WTC11 (cell line): Measurements from ENCODE around the gene CCSER1. TPM values are rescaled to one million over a fixed set of nuclear protein-coding genes. Genes with fewer than 3 reads are reported as not detected.

Experiments
- ATAC-seq: fragments of 200-7000 bp; cut with Tn5 transposase; 2 replicates; pipeline ENCODE4 v1.10.0; 2021; ENCODE audit warnings: mild to moderate bottlenecking, moderate library complexity
- CTCF ChIA-PET: fragments of 300-600 bp; sonication (Branson Sonifier 250); formaldehyde crosslinking; loops from one replicate; lab custom pipeline; 2021; ENCODE audit warnings: antibody characterized with exemption; lab: Charles Lee
- POLR2A ChIA-PET: fragments of 350-600 bp; sonication (Branson Sonifier 250); formaldehyde crosslinking; loops from one replicate; lab custom pipeline; 2021; ENCODE audit warnings: antibody characterized with exemption; lab: Charles Lee
- DNase-seq: peaks from one replicate; pipeline ENCODE4 v3.0.0; 2021; ENCODE audit warnings: low spot score
- H3K27ac Mint-ChIP-seq: 2 replicates; pipeline ENCODE4 v1.8.0; 2021; ENCODE audit warnings: mixed read lengths
- H3K27me3 Mint-ChIP-seq: 2 replicates; pipeline ENCODE4 v1.8.0; 2021; ENCODE audit warnings: low read depth, mild to moderate bottlenecking, moderate library complexity, mixed read lengths
- H3K36me3 Mint-ChIP-seq: 2 replicates; pipeline ENCODE4 v1.8.0; 2021; ENCODE audit warnings: mixed read lengths
- H3K4me1 Mint-ChIP-seq: 2 replicates; pipeline ENCODE4 v1.8.0; 2022; ENCODE audit warnings: mixed read lengths
- H3K4me3 Mint-ChIP-seq: 2 replicates; pipeline ENCODE4 v1.8.0; 2021; ENCODE audit warnings: mild to moderate bottlenecking, moderate library complexity, mixed read lengths
- H3K9me3 Mint-ChIP-seq: 2 replicates; pipeline ENCODE4 v1.8.0; 2021; ENCODE audit warnings: mixed read lengths
- ATF1 ChIP-seq: sonication (generic); formaldehyde crosslinking; IDR thresholded peaks from 2 replicates; pipeline ENCODE4 v1.8.1; 2023; ENCODE audit warnings: mild to moderate bottlenecking, moderate library complexity, missing genetic modification reagents
- CBFB ChIP-seq: sonication (generic); formaldehyde crosslinking; IDR thresholded peaks from 2 replicates; pipeline ENCODE4 v1.8.1; 2022; ENCODE audit warnings: mild to moderate bottlenecking, low read depth, missing genetic modification reagents
- ELF4 ChIP-seq: sonication (generic); formaldehyde crosslinking; IDR thresholded peaks from 2 replicates; pipeline ENCODE4 v1.8.1; 2022; ENCODE audit warnings: low read depth, mild to moderate bottlenecking, moderate library complexity, missing genetic modification reagents
- FOXP1 ChIP-seq: sonication (generic); formaldehyde crosslinking; IDR thresholded peaks from 2 replicates; pipeline ENCODE4 v1.8.0; 2022; ENCODE audit warnings: missing genetic modification reagents, mild to moderate bottlenecking, moderate library complexity, borderline replicate concordance
- JAZF1 ChIP-seq: fragments of 250-450 bp; sonication (Bioruptor Pico); IDR thresholded peaks from 2 replicates; pipeline ENCODE4 v1.9.0; 2021; ENCODE audit warnings: moderate library complexity, mild to moderate bottlenecking, inconsistent platforms
- KAT7 ChIP-seq: sonication (generic); formaldehyde crosslinking; IDR thresholded peaks from 2 replicates; pipeline ENCODE4 v1.8.1; 2023; ENCODE audit warnings: missing genetic modification reagents, mild to moderate bottlenecking, borderline replicate concordance
- NR3C1 ChIP-seq: sonication (generic); formaldehyde crosslinking; conservative IDR thresholded peaks from 2 replicates; pipeline ENCODE4 v1.8.1; 2023; ENCODE audit warnings: low read depth, mild to moderate bottlenecking, missing genetic modification reagents
- PRRX2 ChIP-seq: fragments of 250-450 bp; sonication (Bioruptor Pico); IDR thresholded peaks from 2 replicates; pipeline ENCODE4 v1.8.0; 2021; ENCODE audit warnings: mild to moderate bottlenecking
- SMAD3 ChIP-seq: sonication (generic); formaldehyde crosslinking; IDR thresholded peaks from 2 replicates; pipeline ENCODE4 v1.8.0; 2022; ENCODE audit warnings: missing genetic modification reagents, mild to moderate bottlenecking, borderline replicate concordance
- TEAD1 ChIP-seq: sonication (generic); formaldehyde crosslinking; IDR thresholded peaks from 2 replicates; pipeline ENCODE4 v1.8.0; 2022; ENCODE audit warnings: mild to moderate bottlenecking, missing genetic modification reagents
- ZNF138 ChIP-seq: sonication (generic); formaldehyde crosslinking; conservative IDR thresholded peaks from 2 replicates; pipeline ENCODE4 v1.8.1; 2022; ENCODE audit warnings: mild to moderate bottlenecking, moderate library complexity, missing genetic modification reagents
- ZNF263 ChIP-seq: sonication (generic); formaldehyde crosslinking; IDR thresholded peaks from 2 replicates; pipeline ENCODE4 v1.8.1; 2022; ENCODE audit warnings: low read depth, mild to moderate bottlenecking, moderate library complexity, missing genetic modification reagents
- ZNF671 ChIP-seq: fragments of 250-450 bp; sonication (Bioruptor Pico); IDR thresholded peaks from 2 replicates; pipeline ENCODE4 v1.8.0; 2021; ENCODE audit warnings: mild to moderate bottlenecking
- total RNA-seq: library from RNA; stranded (reverse); gene quantifications from 3 replicates; pipeline ENCODE4 v1.2.3, GENCODE V29; 2021
- TF ChIP-seq, protein P1 (sequence below): sonication (generic); formaldehyde crosslinking; conservative IDR thresholded peaks from 2 replicates; pipeline ENCODE4 v1.8.1; 2023; ENCODE audit warnings: mild to moderate bottlenecking, low read depth, missing genetic modification reagents, moderate library complexity
- TF ChIP-seq, protein P2 (sequence below): sonication (generic); formaldehyde crosslinking; IDR thresholded peaks from 2 replicates; pipeline ENCODE4 v1.8.0; 2022; ENCODE audit warnings: missing genetic modification reagents
- TF ChIP-seq, protein P3 (sequence below): sonication (generic); formaldehyde crosslinking; IDR thresholded peaks from 2 replicates; pipeline ENCODE4 v1.8.0; 2022; ENCODE audit warnings: mild to moderate bottlenecking, missing genetic modification reagents
- TF ChIP-seq, protein P4 (sequence below): fragments of 250-450 bp; sonication (Bioruptor Pico); IDR thresholded peaks from 2 replicates; pipeline ENCODE4 v1.9.0; 2021; ENCODE audit warnings: moderate library complexity, mild to moderate bottlenecking, inconsistent platforms, borderline replicate concordance
- TF ChIP-seq, protein P5 (sequence below): sonication (generic); formaldehyde crosslinking; IDR thresholded peaks from 2 replicates; pipeline ENCODE4 v1.8.0; 2023; ENCODE audit warnings: missing genetic modification reagents, mild to moderate bottlenecking, borderline replicate concordance
- TF ChIP-seq, protein P6 (sequence below): sonication (generic); formaldehyde crosslinking; IDR thresholded peaks from 2 replicates; pipeline ENCODE4 v1.8.0; 2022; ENCODE audit warnings: mild to moderate bottlenecking, missing genetic modification reagents
- TF ChIP-seq, protein P7 (sequence below): fragments of 250-450 bp; sonication (Bioruptor Pico); IDR thresholded peaks from 2 replicates; pipeline ENCODE4 v1.9.0; 2021; ENCODE audit warnings: mild to moderate bottlenecking

The CCSER1 gene
- total RNA-seq, 1 experiment from 2014 or later: 0.87 TPM

DNA sequence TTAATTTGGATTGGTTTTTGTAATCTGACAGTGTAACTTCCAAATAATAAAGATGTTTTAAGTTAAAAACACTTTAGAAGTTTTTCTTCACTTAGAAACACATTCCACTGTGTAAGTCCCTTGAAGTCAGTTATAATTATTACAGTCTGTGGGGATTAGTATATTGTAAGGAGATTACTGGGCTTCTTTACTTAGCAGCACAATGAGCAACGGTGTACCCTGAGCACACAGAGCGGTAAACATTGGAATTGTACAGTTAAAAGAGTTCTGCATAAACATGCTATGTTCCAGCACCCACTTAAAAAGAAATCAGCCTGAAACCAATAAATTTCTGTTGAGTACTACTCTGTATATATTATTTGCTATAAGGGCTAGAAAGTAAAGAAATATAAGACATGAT, 44.3 kb downstream of the CCSER1 start (continued):
- TF ChIP-seq, protein P1, sequence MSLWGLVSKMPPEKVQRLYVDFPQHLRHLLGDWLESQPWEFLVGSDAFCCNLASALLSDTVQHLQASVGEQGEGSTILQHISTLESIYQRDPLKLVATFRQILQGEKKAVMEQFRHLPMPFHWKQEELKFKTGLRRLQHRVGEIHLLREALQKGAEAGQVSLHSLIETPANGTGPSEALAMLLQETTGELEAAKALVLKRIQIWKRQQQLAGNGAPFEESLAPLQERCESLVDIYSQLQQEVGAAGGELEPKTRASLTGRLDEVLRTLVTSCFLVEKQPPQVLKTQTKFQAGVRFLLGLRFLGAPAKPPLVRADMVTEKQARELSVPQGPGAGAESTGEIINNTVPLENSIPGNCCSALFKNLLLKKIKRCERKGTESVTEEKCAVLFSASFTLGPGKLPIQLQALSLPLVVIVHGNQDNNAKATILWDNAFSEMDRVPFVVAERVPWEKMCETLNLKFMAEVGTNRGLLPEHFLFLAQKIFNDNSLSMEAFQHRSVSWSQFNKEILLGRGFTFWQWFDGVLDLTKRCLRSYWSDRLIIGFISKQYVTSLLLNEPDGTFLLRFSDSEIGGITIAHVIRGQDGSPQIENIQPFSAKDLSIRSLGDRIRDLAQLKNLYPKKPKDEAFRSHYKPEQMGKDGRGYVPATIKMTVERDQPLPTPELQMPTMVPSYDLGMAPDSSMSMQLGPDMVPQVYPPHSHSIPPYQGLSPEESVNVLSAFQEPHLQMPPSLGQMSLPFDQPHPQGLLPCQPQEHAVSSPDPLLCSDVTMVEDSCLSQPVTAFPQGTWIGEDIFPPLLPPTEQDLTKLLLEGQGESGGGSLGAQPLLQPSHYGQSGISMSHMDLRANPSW (CRISPR knock-in tag): no peak

DNA sequence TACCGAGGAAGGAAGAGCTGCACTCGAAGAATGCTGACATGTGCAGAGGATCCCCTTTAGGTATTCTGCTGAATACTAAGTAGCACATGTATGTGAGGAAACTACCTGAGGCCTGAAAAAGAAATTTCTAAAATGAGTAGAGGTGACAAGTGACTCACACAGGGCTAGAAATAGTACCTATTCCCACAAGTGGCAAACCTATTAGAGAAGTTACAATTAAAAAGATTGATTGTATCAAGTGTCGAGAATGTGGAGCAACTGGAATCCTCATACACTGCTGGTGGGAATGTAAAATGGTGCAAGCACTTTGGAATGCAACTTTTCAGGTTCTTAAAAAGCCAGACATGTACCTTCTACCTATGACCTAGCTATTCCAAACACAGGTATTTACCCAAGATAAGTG, 47.4 kb downstream of the CCSER1 start:
- no peak for ATAC-seq
- no peak overlapping the region; the same call in 1 of the 2 replicates for H3K27ac Mint-ChIP-seq
- H3K9me3 Mint-ChIP-seq: peaks cover 7% of the 10 kb centered on the region
- H3K36me3 Mint-ChIP-seq: no peaks in the 10 kb centered on the region
- no peak overlapping the region for H3K4me3 Mint-ChIP-seq
- H3K4me1 Mint-ChIP-seq: peaks cover 3% of the 10 kb centered on the region
- CTCF ChIA-PET: no interaction called here
- H3K27me3 Mint-ChIP-seq: no peaks in the 10 kb centered on the region
- no peak for DNase-seq
- POLR2A ChIA-PET: no interaction called here
- TF ChIP-seq, protein P2, sequence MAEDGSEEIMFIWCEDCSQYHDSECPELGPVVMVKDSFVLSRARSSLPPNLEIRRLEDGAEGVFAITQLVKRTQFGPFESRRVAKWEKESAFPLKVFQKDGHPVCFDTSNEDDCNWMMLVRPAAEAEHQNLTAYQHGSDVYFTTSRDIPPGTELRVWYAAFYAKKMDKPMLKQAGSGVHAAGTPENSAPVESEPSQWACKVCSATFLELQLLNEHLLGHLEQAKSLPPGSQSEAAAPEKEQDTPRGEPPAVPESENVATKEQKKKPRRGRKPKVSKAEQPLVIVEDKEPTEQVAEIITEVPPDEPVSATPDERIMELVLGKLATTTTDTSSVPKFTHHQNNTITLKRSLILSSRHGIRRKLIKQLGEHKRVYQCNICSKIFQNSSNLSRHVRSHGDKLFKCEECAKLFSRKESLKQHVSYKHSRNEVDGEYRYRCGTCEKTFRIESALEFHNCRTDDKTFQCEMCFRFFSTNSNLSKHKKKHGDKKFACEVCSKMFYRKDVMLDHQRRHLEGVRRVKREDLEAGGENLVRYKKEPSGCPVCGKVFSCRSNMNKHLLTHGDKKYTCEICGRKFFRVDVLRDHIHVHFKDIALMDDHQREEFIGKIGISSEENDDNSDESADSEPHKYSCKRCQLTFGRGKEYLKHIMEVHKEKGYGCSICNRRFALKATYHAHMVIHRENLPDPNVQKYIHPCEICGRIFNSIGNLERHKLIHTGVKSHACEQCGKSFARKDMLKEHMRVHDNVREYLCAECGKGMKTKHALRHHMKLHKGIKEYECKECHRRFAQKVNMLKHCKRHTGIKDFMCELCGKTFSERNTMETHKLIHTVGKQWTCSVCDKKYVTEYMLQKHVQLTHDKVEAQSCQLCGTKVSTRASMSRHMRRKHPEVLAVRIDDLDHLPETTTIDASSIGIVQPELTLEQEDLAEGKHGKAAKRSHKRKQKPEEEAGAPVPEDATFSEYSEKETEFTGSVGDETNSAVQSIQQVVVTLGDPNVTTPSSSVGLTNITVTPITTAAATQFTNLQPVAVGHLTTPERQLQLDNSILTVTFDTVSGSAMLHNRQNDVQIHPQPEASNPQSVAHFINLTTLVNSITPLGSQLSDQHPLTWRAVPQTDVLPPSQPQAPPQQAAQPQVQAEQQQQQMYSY (CRISPR knock-in tag): no peak
- TF ChIP-seq SMAD3 (CRISPR knock-in tag): no peak
- no peak for TF ChIP-seq ELF4 (CRISPR knock-in tag)
- no peak for TF ChIP-seq ATF1 (CRISPR knock-in tag)
- TF ChIP-seq PRRX2: no peak
- no peak for TF ChIP-seq ZNF671 (CRISPR knock-in tag)
- no peak for TF ChIP-seq CBFB (CRISPR knock-in tag)
- no peak for TF ChIP-seq ZNF263 (CRISPR knock-in tag)
- TF ChIP-seq, protein P3, sequence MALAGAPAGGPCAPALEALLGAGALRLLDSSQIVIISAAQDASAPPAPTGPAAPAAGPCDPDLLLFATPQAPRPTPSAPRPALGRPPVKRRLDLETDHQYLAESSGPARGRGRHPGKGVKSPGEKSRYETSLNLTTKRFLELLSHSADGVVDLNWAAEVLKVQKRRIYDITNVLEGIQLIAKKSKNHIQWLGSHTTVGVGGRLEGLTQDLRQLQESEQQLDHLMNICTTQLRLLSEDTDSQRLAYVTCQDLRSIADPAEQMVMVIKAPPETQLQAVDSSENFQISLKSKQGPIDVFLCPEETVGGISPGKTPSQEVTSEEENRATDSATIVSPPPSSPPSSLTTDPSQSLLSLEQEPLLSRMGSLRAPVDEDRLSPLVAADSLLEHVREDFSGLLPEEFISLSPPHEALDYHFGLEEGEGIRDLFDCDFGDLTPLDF (CRISPR knock-in tag): no peak
- TF ChIP-seq KAT7 (CRISPR knock-in tag): no peak
- no peak for TF ChIP-seq ZNF138 (CRISPR knock-in tag)
- TF ChIP-seq, protein P4, sequence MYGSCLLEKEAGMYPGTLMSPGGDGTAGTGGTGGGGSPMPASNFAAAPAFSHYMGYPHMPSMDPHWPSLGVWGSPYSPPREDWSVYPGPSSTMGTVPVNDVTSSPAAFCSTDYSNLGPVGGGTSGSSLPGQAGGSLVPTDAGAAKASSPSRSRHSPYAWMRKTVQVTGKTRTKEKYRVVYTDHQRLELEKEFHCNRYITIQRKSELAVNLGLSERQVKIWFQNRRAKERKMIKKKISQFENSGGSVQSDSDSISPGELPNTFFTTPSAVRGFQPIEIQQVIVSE (CRISPR knock-in tag): no peak
- no peak for TF ChIP-seq NR3C1 (CRISPR knock-in tag)
- no peak for TF ChIP-seq JAZF1 (CRISPR knock-in tag)
- TF ChIP-seq, protein P5, sequence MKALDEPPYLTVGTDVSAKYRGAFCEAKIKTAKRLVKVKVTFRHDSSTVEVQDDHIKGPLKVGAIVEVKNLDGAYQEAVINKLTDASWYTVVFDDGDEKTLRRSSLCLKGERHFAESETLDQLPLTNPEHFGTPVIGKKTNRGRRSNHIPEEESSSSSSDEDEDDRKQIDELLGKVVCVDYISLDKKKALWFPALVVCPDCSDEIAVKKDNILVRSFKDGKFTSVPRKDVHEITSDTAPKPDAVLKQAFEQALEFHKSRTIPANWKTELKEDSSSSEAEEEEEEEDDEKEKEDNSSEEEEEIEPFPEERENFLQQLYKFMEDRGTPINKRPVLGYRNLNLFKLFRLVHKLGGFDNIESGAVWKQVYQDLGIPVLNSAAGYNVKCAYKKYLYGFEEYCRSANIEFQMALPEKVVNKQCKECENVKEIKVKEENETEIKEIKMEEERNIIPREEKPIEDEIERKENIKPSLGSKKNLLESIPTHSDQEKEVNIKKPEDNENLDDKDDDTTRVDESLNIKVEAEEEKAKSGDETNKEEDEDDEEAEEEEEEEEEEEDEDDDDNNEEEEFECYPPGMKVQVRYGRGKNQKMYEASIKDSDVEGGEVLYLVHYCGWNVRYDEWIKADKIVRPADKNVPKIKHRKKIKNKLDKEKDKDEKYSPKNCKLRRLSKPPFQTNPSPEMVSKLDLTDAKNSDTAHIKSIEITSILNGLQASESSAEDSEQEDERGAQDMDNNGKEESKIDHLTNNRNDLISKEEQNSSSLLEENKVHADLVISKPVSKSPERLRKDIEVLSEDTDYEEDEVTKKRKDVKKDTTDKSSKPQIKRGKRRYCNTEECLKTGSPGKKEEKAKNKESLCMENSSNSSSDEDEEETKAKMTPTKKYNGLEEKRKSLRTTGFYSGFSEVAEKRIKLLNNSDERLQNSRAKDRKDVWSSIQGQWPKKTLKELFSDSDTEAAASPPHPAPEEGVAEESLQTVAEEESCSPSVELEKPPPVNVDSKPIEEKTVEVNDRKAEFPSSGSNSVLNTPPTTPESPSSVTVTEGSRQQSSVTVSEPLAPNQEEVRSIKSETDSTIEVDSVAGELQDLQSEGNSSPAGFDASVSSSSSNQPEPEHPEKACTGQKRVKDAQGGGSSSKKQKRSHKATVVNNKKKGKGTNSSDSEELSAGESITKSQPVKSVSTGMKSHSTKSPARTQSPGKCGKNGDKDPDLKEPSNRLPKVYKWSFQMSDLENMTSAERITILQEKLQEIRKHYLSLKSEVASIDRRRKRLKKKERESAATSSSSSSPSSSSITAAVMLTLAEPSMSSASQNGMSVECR (CRISPR knock-in tag): no peak
- TF ChIP-seq, protein P6, sequence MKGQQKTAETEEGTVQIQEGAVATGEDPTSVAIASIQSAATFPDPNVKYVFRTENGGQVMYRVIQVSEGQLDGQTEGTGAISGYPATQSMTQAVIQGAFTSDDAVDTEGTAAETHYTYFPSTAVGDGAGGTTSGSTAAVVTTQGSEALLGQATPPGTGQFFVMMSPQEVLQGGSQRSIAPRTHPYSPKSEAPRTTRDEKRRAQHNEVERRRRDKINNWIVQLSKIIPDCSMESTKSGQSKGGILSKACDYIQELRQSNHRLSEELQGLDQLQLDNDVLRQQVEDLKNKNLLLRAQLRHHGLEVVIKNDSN: no peak
- TF ChIP-seq FOXP1: no peak
- TF ChIP-seq, protein P7, sequence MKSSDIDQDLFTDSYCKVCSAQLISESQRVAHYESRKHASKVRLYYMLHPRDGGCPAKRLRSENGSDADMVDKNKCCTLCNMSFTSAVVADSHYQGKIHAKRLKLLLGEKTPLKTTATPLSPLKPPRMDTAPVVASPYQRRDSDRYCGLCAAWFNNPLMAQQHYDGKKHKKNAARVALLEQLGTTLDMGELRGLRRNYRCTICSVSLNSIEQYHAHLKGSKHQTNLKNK: no peak
- TF ChIP-seq TEAD1: no peak
